ENCODE results near the gene ACCSL. TPM values are rescaled to one million over a fixed set of nuclear protein-coding genes. Genes with fewer than 3 reads are reported as not detected.

The ACCSL gene
- total and polyA plus RNA-seq, 7 experiments from 2014 or later, result not detected

GRCh38 chr11:44011797-44012196 is 36.0 kb upstream of the ACCSL start:
- Histone ChIP-seq H3K27ac (ENCODE audit: low read depth, low read length) (no peak overlapping the region), H3K4me1 (ENCODE audit: control insufficient read depth in 2 of 2, insufficient read depth in 2 of 2, low read length in 2 of 2) (no peaks in the 10 kb centered on the region), H3K4me3 (ENCODE audit: low read length) (no peak overlapping the region), H3K9me3 (ENCODE audit: control insufficient read depth in 2 of 3, low read length in 3 of 3) (no peaks in the 10 kb centered on the region), H3K36me3 (ENCODE audit: control insufficient read depth in 2 of 3, insufficient read depth in 3 of 3, low read length in 3 of 3) (no peaks in the 10 kb centered on the region), H3K27me3 (ENCODE audit: control insufficient read depth in 2 of 2, insufficient read depth in 2 of 2, low read length in 2 of 2) (no peaks in the 10 kb centered on the region)
- ATAC-seq (no peak), DNase-seq (no peak)
- H3K27ac Mint-ChIP-seq, result no peak overlapping the region
- no peak overlapping the region for H3K4me3 Mint-ChIP-seq
- peaks cover 0 to 16% (median 3%) of the 10 kb centered on the region in 5 donors for H3K27me3 Mint-ChIP-seq
- peaks cover 0 to 2% (median 0%) of the 10 kb centered on the region in 7 donors for H3K4me1 Mint-ChIP-seq
- ChIA-PET CTCF (no interaction called here), POLR2A (no interaction called here)
- H3K9me3 Mint-ChIP-seq, result no peaks in the 10 kb centered on the region
- intact Hi-C loops (cut with micrococcal nuclease), result no loop called here
- H3K36me3 Mint-ChIP-seq, result no peaks in the 10 kb centered on the region

- peaks cover 0 to 13% (median 9%) of the 10 kb centered on the region in 5 donors for H3K27me3 Mint-ChIP-seq
- H3K4me1 Mint-ChIP-seq, result peaks cover 0 to 2% (median 0%) of the 10 kb centered on the region in 7 donors
- no peaks in the 10 kb centered on the region for H3K9me3 ChIP-seq (ENCODE audit: control insufficient read depth in 2 of 3, low read length in 3 of 3)
- no peak overlapping the region for H3K4me3 Mint-ChIP-seq
- intact Hi-C loops (cut with micrococcal nuclease), result loop anchor here in 1 of 2 donors (5.0 kb wide), 1 partner anchor 313 kb away; no protein-coding TSS in a partner anchor
- no peak overlapping the region for H3K4me3 ChIP-seq (ENCODE audit: low read length)
- H3K4me1 ChIP-seq (ENCODE audit: control insufficient read depth in 2 of 2, insufficient read depth in 2 of 2, low read length in 2 of 2), result no peaks in the 10 kb centered on the region
- DNase-seq (no peak), ATAC-seq (no peak)
- H3K27me3 ChIP-seq (ENCODE audit: control insufficient read depth in 2 of 2, insufficient read depth in 2 of 2, low read length in 2 of 2), result no peaks in the 10 kb centered on the region
- H3K36me3 ChIP-seq (ENCODE audit: control insufficient read depth in 2 of 3, insufficient read depth in 3 of 3, low read length in 3 of 3), result no peaks in the 10 kb centered on the region
- no peaks in the 10 kb centered on the region for H3K36me3 Mint-ChIP-seq
- H3K27ac ChIP-seq (ENCODE audit: low read depth, low read length), result no peak overlapping the region
- ChIA-PET POLR2A (no interaction called here), CTCF (no interaction called here)
- H3K9me3 Mint-ChIP-seq, result no peaks in the 10 kb centered on the region
- no peak overlapping the region for H3K27ac Mint-ChIP-seq
Measured at GRCh38 chr11:44014968-44015623, 32.7 kb upstream of the ACCSL start.

- no peaks in the 10 kb centered on the region for H3K9me3 Mint-ChIP-seq
- no peak overlapping the region for H3K27ac ChIP-seq (ENCODE audit: low read depth, low read length)
- POLR2A ChIA-PET, result no interaction called here
- intact Hi-C loops (cut with micrococcal nuclease), result loop anchor here in 1 of 2 donors (5.0 kb wide), 1 partner anchor 313 kb away; no protein-coding TSS in a partner anchor
- no peaks in the 10 kb centered on the region for H3K36me3 ChIP-seq (ENCODE audit: control insufficient read depth in 2 of 3, insufficient read depth in 3 of 3, low read length in 3 of 3)
- DNase-seq (no peak), ATAC-seq (no peak)
- no peaks in the 10 kb centered on the region for H3K4me1 ChIP-seq (ENCODE audit: control insufficient read depth in 2 of 2, insufficient read depth in 2 of 2, low read length in 2 of 2)
- H3K4me1 Mint-ChIP-seq, result peaks cover 0 to 2% (median 0%) of the 10 kb centered on the region in 7 donors
- CTCF ChIA-PET, result no interaction called here
- H3K9me3 ChIP-seq (ENCODE audit: control insufficient read depth in 2 of 3, low read length in 3 of 3), result no peaks in the 10 kb centered on the region
- H3K4me3 ChIP-seq (ENCODE audit: low read length), result no peak overlapping the region
- H3K27me3 ChIP-seq (ENCODE audit: control insufficient read depth in 2 of 2, insufficient read depth in 2 of 2, low read length in 2 of 2), result no peaks in the 10 kb centered on the region
- no peaks in the 10 kb centered on the region for H3K36me3 Mint-ChIP-seq
- no peak overlapping the region for H3K27ac Mint-ChIP-seq
- no peak overlapping the region for H3K4me3 Mint-ChIP-seq
- H3K27me3 Mint-ChIP-seq, result peaks cover 0 to 13% (median 9%) of the 10 kb centered on the region in 5 donors
Measured at GRCh38 chr11:44015624-44016007, 32.2 kb upstream of the ACCSL start.

GRCh38 chr11:44016131-44016530 is 31.6 kb upstream of the ACCSL start:
- POLR2A ChIA-PET, result no interaction called here
- Mint-ChIP-seq H3K27me3 (peaks cover 3 to 16% (median 6%) of the 10 kb centered on the region in 5 donors), H3K27ac (no peak overlapping the region), H3K4me3 (no peak overlapping the region), H3K36me3 (no peaks in the 10 kb centered on the region), H3K9me3 (peaks cover 0 to 2% (median 0%) of the 10 kb centered on the region in 11 donors), H3K4me1 (peaks cover 0 to 2% (median 0%) of the 10 kb centered on the region in 7 donors)
- no peaks in the 10 kb centered on the region for H3K4me1 ChIP-seq (ENCODE audit: control insufficient read depth in 2 of 2, insufficient read depth in 2 of 2, low read length in 2 of 2)
- H3K4me3 ChIP-seq (ENCODE audit: low read length), result no peak overlapping the region
- no peak overlapping the region for H3K27ac ChIP-seq (ENCODE audit: low read depth, low read length)
- CTCF ChIA-PET, result no interaction called here
- no peaks in the 10 kb centered on the region for H3K27me3 ChIP-seq (ENCODE audit: control insufficient read depth in 2 of 2, insufficient read depth in 2 of 2, low read length in 2 of 2)
- intact Hi-C loops (cut with micrococcal nuclease), result loop anchor here in 1 of 2 donors (5.0 kb wide), 1 partner anchor 314 kb away; no protein-coding TSS in a partner anchor
- H3K36me3 ChIP-seq (ENCODE audit: control insufficient read depth in 2 of 3, insufficient read depth in 3 of 3, low read length in 3 of 3), result no peaks in the 10 kb centered on the region
- DNase-seq, result no peak
- no peak for ATAC-seq
- H3K9me3 ChIP-seq (ENCODE audit: control insufficient read depth in 2 of 3, low read length in 3 of 3), result no peaks in the 10 kb centered on the region

GRCh38 chr11:44016546-44017442 is 31.0 kb upstream of the ACCSL start:
- ATAC-seq, result no peak
- Mint-ChIP-seq H3K27me3 (peaks cover 0 to 19% (median 9%) of the 10 kb centered on the region in 5 donors), H3K4me1 (peaks cover 0 to 2% (median 0%) of the 10 kb centered on the region in 7 donors), H3K27ac (no peak overlapping the region), H3K4me3 (no peak overlapping the region), H3K36me3 (no peaks in the 10 kb centered on the region), H3K9me3 (peaks cover 0 to 6% (median under 1%) of the 10 kb centered on the region in 11 donors)
- H3K27me3 ChIP-seq (ENCODE audit: control insufficient read depth in 2 of 2, insufficient read depth in 2 of 2, low read length in 2 of 2), result no peaks in the 10 kb centered on the region
- H3K4me1 ChIP-seq (ENCODE audit: control insufficient read depth in 2 of 2, insufficient read depth in 2 of 2, low read length in 2 of 2), result no peaks in the 10 kb centered on the region
- ChIA-PET CTCF (no interaction called here), POLR2A (no interaction called here)
- no peak for DNase-seq
- H3K27ac ChIP-seq (ENCODE audit: low read depth, low read length), result no peak overlapping the region
- no peaks in the 10 kb centered on the region for H3K36me3 ChIP-seq (ENCODE audit: control insufficient read depth in 2 of 3, insufficient read depth in 3 of 3, low read length in 3 of 3)
- H3K4me3 ChIP-seq (ENCODE audit: low read length), result no peak overlapping the region
- intact Hi-C loops (cut with micrococcal nuclease), result loop anchor here in 1 of 2 donors (5.0 kb wide), 1 partner anchor 314 kb away; no protein-coding TSS in a partner anchor
- H3K9me3 ChIP-seq (ENCODE audit: control insufficient read depth in 2 of 3, low read length in 3 of 3), result no peaks in the 10 kb centered on the region

GRCh38 chr11:44017443-44018126 is 30.2 kb upstream of the ACCSL start:
- peaks cover 2 to 23% (median 11%) of the 10 kb centered on the region in 5 donors for H3K27me3 Mint-ChIP-seq

More at GRCh38 chr11:44017443-44018126, 30.2 kb upstream of the ACCSL start:
- Histone ChIP-seq H3K9me3 (ENCODE audit: control insufficient read depth in 2 of 3, low read length in 3 of 3) (no peaks in the 10 kb centered on the region), H3K4me3 (ENCODE audit: low read length) (no peak overlapping the region), H3K4me1 (ENCODE audit: control insufficient read depth in 2 of 2, insufficient read depth in 2 of 2, low read length in 2 of 2) (no peaks in the 10 kb centered on the region), H3K36me3 (ENCODE audit: control insufficient read depth in 2 of 3, insufficient read depth in 3 of 3, low read length in 3 of 3) (no peaks in the 10 kb centered on the region), H3K27me3 (ENCODE audit: control insufficient read depth in 2 of 2, insufficient read depth in 2 of 2, low read length in 2 of 2) (no peaks in the 10 kb centered on the region), H3K27ac (ENCODE audit: low read depth, low read length) (no peak overlapping the region)
- CTCF ChIA-PET, result no interaction called here
- H3K4me3 Mint-ChIP-seq, result no peak overlapping the region
- DNase-seq (no peak), ATAC-seq (no peak)
- POLR2A ChIA-PET, result no interaction called here
- H3K36me3 Mint-ChIP-seq, result no peaks in the 10 kb centered on the region
- peaks cover 0 to 2% (median 0%) of the 10 kb centered on the region in 7 donors for H3K4me1 Mint-ChIP-seq
- H3K9me3 Mint-ChIP-seq, result peaks cover 0 to 14% (median 2%) of the 10 kb centered on the region in 11 donors
- intact Hi-C loops (cut with micrococcal nuclease), result loop anchor here in 1 of 2 donors (5.0 kb wide), 1 partner anchor 315 kb away; no protein-coding TSS in a partner anchor
- H3K27ac Mint-ChIP-seq, result no peak overlapping the region

Data from naive thymus-derived CD4-positive, alpha-beta T cell (primary cell).